HG02678 (cell line): ENCODE data around the gene DDX3X.

ENCODE experiments used
- ATAC-seq: cut with Tn5 transposase; IDR thresholded peaks from one replicate; pipeline ENCODE4 v1.9.1; 2021; ENCODE audit warnings: mild to moderate bottlenecking, moderate library complexity; ENCODE audit not compliant: unreplicated experiment

DDX3X gene

DNA sequence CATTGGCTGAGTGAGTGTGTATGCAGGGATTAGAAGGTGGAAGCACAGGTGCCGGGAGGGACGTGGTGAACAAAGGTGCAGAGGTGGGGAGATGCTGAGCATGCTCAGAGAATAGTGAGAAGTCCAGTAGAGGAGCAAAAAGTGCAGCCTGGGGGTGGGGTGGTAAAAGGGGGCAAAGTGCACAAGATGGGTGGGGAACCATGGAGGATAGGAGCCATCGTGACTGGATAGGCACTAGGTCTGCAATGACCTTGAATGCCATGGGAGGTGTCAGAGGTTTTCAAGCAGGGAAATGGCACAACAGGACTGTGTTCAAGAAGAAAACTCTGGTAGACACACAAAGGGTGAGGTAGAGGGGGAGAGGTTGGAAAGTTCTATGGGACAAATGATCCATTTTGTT lies 6.6 kb upstream of the DDX3X start:
- no peak for ATAC-seq

DNA sequence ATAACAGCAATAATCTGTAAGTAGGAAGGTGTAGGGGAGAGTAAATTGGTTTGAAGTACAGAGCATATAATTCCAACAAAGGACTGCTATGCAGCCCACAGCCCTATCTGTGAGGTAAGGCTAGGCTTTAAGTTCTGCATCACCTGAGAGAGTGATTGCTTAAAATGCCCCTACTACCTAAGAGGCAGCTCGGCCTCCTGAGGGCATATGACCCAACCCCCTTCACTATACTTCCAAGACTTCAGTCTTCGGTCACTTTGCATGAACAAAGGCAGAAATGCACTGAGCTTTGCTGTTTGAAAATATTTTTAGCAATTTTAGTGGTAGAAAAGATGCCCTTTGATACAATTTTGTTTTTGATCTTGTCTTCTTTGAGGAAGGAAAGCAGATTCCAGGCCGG lies 4.9 kb upstream of the DDX3X start:
- ATAC-seq = no peak

DNA sequence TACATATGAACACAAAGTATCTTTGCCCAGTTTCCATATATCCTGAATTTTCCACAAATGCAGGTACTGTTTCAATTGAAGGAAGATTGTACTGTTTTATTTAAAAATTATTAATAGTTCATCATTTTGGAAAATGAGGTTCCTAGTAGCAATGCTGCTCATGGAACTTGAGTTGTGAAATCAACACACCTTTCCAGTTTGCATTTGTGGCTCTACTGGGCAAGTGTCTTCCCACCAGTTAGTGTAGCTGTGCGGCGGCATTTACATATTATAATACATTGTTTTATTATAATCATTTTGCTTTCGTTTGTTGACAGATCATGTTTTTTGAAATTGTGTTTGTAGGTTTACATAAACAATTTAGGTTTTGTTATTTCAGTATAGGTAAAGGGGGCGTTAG lies 2.0 kb upstream of the DDX3X start:
- ATAC-seq = no peak

DNA sequence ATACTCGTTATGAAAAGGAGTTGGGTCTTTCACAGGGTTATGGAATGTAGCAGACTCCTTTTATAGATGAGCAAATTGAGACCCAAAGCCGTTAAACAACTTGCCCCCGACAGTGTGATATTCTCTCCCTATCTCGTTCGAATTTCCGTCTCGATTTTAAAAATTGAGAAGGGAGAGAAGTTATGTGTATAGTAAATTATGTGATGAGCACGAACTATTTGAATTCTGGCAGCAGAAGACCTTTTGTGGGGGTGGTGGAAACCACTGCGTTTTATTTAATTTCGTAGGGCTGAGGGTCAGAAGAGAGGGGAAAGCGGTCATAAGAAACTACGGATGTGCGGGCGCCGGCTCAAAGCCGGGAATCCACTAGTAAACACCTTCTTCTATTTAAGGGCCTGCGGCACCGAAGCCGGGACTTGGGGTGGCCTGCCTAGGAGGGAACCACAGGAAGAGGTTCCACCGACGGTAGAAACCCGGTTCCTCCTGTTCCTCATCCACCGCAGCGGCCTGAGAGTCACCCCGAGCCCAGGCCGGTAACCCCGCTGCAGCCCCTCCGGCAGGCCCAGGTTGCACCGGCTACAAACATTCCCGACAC lies 1.5 kb upstream of the DDX3X start:
- peak; percentile 6 for ATAC-seq

DNA sequence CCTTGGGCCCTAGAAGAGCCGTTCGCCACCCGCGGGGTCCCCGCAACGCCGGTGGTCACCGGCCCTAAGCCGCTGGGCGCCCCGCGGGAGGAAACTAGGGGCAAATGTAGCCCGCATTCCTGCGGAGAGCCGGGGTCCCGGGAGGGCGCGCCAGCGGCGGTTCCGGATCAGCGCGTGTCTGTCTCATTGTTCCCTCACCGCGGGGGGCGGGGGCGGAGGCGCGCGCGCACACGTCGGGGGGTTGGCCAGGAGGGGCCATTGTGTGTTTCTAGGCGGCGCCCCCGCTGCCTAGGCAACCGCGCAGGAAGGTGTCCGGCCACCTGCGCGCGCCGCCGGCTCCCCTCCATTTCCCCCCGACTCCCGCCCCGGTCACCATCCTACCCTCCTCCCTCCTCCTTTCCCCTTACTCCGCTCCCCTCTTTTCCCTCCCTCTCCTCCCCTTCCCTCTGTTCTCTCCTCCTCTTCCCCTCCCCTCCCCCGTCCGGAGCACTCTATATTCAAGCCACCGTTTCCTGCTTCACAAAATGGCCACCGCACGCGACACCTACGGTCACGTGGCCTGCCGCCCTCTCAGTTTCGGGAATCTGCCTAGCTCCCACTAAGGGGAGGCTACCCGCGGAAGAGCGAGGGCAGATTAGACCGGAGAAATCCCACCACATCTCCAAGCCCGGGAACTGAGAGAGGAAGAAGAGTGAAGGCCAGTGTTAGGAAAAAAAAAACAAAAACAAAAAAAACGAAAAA lies 789 bp upstream of the DDX3X start:
- peak; percentile 44 for ATAC-seq

DNA sequence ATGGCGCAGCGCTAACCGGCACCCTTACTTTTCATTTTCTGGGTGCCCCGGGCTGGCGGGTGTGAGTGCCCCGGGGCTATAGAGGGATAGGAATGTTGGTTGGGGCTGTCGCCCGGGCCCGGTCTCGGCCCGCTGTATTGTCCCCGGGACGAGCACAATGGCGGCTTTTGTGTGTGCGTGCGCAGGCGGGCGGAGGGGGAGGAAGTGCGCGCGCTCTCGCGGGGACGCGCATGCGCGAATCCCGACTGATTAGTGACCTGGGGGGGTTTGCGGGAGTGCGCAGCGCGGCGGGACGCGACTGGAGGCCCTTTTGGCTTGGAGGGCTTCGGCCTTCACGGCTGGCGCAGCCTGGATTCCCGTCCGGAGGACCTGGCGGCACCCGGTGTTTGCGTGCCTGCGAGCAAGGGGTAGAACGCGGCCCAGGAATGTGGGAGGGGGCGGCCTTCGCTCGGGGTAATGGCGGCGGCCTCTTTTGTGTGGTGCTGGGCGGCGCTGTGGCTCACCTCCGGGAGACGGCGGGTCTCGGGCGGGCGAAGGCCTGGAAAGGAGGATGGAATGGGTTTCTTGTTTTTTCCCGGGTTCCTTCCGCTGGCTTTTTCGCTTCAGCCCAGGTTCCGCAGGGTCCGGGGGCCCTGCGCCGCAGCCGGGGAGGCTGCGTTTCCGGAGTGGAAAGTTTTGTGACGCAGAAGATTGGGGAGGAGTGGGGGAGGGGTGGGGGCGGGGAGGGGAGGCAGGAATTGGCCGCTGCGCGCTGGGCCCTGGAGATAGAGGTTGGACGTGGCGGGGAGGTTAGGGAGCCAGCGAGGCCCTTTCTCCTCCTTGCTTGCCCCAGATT lies 618 bp downstream of the DDX3X start:
- ATAC-seq = peak; percentile 25

DNA sequence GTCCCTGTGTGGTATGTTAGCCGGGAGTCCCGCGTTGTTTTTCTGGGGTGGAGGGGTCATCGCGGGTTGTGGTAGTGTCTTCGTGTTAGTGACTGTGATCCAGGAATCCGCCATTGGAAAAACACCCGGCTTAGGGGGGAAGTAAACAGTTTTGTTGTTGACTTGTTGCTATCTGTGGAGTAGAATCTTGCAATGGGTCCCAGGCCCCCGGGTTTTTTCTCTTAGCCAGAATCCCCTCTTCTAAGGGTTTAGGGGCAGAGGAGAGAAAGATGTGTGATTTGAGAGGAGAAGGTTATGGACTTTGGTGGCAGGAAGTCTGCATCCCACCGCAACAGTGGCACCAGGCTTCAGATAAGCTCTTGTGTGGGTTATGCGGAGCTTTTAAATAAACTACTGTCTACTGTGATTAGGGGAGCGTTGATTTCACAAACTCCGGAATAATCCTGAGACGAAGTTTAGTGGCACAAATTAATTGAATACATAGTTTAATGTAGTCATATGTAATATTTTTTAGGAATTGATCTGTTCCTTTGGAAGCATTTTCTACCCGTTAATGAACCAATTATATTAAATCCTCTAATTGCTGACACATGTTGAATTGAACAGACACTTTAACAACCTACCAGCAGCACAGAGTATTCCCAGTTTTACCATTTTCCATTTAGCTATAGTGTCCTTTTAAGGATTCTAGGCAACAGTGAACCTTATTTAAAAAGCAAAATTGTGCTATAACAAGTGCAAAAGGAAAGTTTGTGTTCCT lies 1.4 kb downstream of the DDX3X start:
- ATAC-seq = no peak

DNA sequence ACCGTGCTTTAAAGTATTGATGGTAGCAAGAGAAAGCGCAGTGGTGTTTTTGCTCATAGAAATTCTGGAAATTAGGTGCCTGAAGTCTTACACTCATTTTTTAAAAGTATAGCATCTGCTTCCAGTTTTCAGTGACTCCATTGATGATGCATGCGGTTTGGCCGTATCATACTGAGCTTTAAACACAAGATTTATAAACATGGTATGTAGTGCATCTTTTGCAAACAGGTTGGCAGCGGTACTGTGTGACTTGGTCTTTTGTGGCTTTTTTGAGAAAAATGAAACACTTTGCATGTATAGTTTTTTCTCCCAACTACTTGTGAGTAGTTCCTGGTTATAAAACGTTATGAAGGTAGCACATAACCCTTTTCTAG lies 2.0 kb downstream of the DDX3X start:
- no peak for ATAC-seq

DNA sequence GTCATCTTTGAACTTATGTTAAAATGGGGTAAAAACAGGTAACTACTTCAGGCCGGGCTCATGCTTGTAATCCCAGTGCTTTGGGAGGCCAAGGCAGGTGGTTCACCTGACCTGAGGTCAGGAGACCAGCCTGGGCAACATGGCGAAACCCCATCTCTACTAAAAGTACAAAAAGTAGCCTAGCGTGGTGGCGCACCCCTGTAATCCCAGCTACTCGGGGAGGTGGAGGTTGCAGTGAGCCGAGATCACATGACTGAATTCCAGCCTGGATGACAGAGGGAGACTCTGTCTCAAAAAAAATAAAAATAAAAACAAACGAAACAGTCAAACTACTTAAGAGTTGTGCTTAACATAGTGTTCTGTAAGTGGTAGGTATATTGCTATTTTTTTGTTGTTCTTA lies 2.5 kb downstream of the DDX3X start:
- no peak for ATAC-seq

DNA sequence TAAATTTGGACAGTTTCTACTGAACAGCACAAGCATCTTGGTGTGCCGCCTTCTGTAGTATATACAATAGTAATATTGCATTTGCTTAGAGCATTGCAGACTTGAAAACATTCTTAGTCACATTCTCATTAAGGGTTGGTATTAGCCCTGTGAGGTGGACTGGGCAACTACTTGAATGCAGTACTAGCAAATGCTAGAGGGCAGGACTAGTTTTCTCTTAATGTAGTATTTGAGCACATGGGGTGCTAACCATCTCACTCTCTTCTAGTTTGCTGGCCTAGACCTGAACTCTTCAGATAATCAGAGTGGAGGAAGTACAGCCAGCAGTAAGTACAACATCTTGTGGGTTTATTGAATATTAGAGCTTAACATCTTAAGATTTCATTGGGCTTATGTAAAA lies 3.2 kb downstream of the DDX3X start:
- ATAC-seq = no peak

DNA sequence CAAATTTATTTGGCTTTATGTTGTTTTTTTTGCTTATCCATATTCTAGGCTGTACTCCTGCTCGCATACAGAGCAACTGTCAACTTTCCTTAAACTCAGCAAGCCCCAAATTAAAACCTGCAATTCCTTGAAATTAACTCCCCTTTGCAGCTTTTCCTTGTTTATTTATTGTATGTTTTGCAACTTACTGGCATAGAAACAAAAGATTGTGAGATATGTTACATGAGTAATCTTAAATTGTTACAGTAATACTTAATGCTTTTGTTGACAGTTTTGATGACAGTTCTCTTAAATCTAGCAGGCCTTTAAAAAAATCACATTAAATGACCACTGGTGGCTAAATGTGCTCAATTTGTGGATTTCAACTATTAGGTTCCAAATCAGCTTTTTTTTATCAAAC lies 4.5 kb downstream of the DDX3X start:
- ATAC-seq = no peak

DNA sequence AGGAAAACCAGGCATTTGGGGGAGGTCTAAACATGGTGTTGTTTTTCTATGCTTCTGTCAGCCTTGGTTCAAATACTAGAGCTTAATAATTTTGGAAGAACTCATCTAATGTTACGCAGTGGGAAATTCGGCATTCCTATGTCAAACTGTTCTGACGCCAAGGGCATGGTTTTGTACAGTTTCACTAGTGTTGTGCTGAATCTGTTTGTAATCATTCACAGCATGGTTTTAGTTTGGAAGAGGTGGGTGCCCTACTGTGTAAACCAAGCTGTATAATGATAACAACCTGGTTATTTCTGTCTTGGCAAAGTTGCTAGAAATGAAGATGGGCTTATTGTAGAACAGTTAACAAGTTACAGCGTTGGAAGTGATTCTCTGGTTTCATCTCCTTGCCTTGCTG lies 5.2 kb downstream of the DDX3X start:
- no peak for ATAC-seq

DNA sequence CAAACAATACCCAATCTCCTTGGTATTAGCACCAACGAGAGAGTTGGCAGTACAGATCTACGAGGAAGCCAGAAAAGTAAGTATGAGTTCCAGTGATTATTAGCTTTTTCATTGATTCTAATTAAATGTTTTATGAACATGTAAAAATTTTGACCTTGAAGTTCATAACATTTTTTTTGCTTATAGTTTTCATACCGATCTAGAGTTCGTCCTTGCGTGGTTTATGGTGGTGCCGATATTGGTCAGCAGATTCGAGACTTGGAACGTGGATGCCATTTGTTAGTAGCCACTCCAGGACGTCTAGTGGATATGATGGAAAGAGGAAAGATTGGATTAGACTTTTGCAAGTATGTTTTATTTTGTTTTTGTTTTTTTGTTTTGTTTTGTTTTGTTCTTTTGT lies 10.1 kb downstream of the DDX3X start:
- ATAC-seq = no peak

DNA sequence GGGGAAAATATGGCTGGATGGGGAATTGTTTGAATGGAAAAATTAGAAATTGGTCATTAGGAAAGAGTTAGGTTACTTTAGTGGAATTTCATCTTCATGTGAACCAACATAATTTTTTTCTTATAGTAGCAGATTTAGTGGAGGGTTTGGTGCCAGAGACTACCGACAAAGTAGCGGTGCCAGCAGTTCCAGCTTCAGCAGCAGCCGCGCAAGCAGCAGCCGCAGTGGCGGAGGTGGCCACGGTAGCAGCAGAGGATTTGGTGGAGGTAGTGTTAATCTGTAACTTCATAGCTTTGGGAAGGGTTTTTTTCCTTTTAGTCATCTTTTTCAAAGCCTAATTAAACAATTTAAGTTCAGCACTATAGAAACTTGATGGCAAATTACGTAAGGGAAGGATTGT lies 13.2 kb downstream of the DDX3X start:
- ATAC-seq = no peak

DNA sequence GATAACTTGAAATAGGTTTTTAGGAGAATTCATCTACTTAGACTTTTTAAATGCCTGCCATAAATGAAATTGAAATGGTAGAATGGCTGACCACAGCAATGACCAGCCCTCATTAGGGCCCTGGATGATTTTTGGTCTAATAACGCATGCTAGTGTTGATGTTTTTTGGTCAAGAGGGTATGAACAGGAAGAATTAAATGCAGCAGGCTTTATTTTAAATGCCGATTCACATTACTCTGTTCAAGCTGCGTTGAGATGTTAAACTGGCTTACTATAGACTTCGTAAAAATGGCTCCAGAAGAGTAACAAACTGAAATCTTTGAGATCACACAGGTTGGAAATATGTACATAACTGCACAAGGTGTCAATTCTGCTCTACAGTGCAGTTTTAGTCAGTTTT lies 14.6 kb downstream of the DDX3X start:
- no peak for ATAC-seq

DNA sequence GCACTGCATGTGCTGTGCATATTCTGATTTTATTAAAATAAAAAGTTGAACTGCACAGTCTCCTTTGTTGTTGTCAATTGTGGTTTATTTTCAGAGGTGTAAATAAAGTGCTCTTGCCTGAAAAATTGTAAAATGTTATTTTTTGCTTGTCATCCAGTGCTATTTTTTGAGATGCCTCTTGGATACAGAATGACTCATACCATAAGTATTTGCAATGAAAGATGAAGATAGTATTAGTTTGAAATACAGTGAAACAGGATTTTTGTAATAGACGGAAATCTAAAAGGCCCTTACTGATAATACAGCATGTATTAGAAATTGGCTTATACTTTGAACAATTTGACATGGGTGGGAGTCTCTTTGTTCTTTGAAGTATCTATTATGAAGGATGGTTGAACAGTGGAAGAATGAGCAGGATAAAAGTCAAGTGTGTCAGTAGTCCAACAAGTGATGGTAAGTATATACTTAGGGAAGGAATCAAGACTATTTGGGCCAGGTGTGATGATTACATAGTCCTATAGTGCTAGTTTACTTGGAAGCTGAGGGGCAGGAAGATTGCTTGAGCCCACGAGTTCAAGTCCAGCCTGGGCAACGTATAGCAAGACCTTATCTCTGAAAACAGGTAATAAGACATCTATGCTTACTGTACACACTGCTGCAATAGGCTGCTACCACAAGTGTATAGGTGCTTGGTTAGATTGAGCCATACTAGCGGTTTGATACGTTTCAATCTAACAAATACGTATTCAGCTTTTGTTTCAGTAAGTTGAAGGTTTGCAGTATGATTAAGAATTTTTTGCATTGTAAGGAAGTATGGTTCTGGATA lies 16.4 kb downstream of the DDX3X start:
- no peak for ATAC-seq

DNA sequence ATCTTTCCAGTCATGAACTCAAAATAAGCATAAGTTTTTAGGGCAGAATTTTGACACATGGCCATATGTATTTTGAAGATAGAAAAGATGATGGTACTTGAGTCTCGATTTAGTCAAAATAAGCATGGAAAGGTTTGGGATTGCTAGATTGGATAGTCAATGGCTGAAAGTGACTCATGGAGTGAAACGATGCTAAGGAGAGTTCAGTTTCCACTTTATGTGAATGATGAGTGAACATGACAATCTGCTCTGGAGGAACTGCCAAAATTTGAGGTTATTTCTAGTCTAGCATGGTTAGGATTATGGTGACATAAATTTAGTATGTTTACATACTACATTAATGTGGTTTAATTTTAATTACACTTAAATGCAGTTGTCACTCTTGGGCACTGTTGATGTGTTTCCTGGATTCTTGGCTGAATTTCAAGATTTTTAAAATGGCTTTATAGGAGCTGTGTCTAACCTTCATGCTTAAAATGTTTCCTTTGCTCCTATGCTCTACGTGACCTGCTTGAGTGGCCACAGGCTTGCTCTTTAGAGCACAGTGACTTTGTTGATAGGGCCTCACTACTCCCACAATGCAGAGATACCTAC lies 17.1 kb downstream of the DDX3X start:
- ATAC-seq = no peak

DNA sequence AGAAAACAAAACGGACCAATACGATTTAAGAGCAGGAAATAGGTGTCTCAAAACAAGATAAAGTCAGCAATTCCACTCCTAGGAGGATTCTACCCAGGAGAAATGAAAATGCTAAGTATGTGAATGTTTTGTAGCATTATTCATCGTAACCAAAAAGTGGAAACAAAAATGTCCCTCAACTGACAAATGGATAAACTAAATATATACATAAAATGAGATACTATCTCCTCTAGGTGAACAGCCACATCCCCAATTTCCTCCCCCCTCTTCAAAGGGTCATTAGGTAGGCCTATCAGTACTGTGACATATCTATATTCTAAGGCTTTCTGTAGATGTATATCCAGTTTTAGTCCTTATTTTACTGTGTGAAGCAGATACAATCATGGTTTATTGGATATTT lies 18.0 kb downstream of the DDX3X start:
- no peak for ATAC-seq

DNA sequence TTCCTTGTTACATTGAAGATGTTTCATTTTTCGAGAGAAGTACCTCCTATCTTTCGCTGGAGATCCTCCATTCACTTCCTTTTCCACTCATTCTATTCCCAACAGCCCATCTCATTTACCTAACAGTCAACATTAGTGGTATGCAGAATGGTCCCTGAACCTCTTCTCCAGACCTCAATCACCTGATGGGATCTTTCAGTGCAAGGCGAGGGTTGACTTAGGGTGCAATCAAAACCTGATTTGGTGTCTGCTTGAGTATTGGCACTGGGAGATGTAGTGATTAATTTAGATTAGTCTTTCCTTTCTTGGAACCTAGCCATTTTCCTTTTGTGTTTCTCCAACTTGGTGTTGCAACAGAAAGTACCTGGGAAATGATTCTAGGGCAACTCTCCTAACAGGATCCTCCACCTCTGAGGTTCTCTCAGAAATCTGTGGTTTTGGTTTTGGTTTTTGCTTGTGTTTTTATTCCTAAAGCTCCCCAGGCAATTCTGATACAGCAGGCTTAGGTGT lies 18.4 kb downstream of the DDX3X start:
- no peak for ATAC-seq

DNA sequence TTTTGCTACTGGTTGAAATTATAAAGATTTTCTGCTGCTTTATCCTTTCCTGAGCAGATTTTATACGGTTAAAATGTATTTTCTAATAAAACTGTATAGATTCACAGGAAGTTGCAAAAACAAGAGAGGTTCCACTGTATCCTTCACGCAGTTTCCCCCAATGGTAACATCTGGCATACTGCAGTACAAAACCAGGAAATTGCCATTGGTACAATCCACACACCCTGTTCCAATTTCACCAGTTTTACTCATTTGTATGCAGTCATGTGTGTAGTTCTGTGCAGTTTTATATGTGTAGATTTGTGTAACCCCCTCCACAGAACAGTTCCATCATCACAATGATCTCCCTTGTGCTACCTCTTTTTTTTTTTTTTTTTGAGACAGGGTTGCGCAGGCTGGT lies 20.0 kb downstream of the DDX3X start:
- no peak for ATAC-seq
